GM10266 (cell line): ENCODE data around the gene SLC24A1.

Experiments
- DNase-seq: peaks from one replicate; pipeline ENCODE4 v3.0.0; 2012; ENCODE audit errors: extremely low spot score
- TF ChIP-seq, protein P1 (sequence below): IDR thresholded peaks from 2 replicates; pipeline ENCODE4 v1.5.1; 2012; ENCODE audit warnings: mild to moderate bottlenecking, low read depth; ENCODE audit not compliant: control insufficient read depth, insufficient read depth; ENCODE audit errors: missing control alignments

SLC24A1 gene

GRCh38 chr15:65651831-65652749 lies 30.4 kb downstream of the SLC24A1 start:
- TF ChIP-seq, protein P1, sequence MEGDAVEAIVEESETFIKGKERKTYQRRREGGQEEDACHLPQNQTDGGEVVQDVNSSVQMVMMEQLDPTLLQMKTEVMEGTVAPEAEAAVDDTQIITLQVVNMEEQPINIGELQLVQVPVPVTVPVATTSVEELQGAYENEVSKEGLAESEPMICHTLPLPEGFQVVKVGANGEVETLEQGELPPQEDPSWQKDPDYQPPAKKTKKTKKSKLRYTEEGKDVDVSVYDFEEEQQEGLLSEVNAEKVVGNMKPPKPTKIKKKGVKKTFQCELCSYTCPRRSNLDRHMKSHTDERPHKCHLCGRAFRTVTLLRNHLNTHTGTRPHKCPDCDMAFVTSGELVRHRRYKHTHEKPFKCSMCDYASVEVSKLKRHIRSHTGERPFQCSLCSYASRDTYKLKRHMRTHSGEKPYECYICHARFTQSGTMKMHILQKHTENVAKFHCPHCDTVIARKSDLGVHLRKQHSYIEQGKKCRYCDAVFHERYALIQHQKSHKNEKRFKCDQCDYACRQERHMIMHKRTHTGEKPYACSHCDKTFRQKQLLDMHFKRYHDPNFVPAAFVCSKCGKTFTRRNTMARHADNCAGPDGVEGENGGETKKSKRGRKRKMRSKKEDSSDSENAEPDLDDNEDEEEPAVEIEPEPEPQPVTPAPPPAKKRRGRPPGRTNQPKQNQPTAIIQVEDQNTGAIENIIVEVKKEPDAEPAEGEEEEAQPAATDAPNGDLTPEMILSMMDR: no peak
- no peak for DNase-seq

DNA sequence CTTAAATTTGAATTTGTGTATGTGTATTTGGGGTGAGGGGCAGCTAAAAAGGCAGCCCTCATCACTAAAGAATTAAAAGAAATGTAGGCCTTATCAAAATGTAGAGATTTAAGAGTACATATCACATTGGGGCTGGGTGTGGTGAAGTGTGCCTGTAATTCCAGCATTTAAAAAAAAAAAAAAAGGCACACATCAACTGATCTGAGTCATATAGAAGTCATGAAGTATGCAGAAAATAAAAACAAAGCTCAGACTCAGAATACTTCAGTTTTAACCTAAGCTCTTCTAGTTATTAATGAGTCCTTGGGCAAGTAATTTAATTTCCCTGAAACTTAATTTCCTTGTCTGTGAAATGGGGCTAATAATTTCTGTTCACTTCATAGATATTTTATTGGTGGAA lies 31.6 kb downstream of the SLC24A1 start:
- DNase-seq: no peak
- TF ChIP-seq, protein P1: no peak

GRCh38 chr15:65653801-65654521 lies 32.2 kb downstream of the SLC24A1 start:
- TF ChIP-seq, protein P1: no peak
- DNase-seq: no peak

DNA sequence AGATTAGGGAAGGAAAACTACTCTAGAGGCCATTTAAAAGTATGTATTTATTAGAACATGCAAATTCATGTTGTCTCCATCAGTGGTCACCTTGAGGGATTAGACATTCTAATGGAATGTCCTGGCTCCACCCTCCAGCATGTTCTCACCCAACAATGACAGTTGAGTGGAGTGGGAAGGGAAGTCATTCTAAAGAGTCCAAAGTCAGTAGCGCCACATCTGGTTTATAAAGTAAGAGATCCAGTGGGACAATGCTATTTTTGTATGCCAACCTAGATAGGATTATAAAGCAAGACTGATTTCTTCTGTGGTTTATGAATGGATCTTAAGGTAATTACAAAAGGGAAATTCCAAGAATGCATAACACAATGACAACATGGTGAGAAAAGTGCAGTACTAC lies 33.3 kb downstream of the SLC24A1 start:
- TF ChIP-seq, protein P1: no peak
- no peak for DNase-seq

DNA sequence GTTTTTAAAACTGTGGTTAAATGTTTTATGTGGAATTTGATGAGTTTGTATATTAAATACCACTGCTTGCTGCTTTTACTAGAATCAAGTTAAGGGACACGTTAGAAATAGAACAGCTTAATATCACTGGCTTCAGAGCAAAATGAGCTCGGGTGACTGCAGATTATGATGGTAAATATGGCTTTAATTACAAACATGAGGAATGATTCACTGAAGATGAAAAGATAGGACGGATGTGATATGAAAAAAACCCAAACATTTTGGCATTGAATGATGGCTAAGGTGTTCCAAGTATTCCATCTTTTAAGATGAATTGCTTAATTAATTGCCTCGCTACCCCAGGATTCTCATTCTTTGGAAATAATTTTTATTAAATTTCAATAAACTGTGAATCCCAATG lies 33.7 kb downstream of the SLC24A1 start:
- no peak for DNase-seq
- TF ChIP-seq, protein P1: no peak

GRCh38 chr15:65659502-65660052 lies 37.8 kb downstream of the SLC24A1 start:
- no peak for DNase-seq
- TF ChIP-seq, protein P1: no peak
